Prostate gland (tissue), 2 donors: ENCODE results near the gene UTP25. TPM values are rescaled to one million over a fixed set of nuclear protein-coding genes. Genes with fewer than 3 reads are reported as not detected.
"Not testable (repeated sequence)": the region's sequence is repeated elsewhere in the genome, so short reads cannot be mapped to it uniquely, and the experiment has no call there.

ENCODE experiments used
- DNase-seq: peaks from one replicate; pipeline ENCODE4 v3.0.0-alpha.2; 2019; ENCODE audit warnings: low spot score
- H3K27ac ChIP-seq, 2 donors: fragments of 200-600 bp; sonication (generic); 2 replicates each; pipeline ENCODE4 v1.5.1; 2017 to 2019
- H3K27me3 ChIP-seq: fragments of 200-600 bp; sonication (generic); replicated peaks from 2 replicates; pipeline ENCODE4 v1.5.1; 2019; ENCODE audit not compliant: insufficient read depth
- H3K36me3 ChIP-seq, 2 donors: fragments of 200-600 bp; sonication (generic); 1 replicate in 1 of 2; 2 replicates in 1 of 2; pipeline versions ENCODE4 v1.5.1 to v1.8.1; 2017 to 2019
- H3K4me1 ChIP-seq: fragments of 200-600 bp; sonication (generic); replicated peaks from 2 replicates; pipeline ENCODE4 v1.5.1; 2019
- H3K4me3 ChIP-seq, 2 donors: fragments of 200-600 bp; sonication (generic); 2 replicates each; pipeline ENCODE4 v1.5.1; 2017 to 2019
- H3K9me3 ChIP-seq: fragments of 200-600 bp; sonication (generic); 2 replicates; pipeline ENCODE4 v1.5.1; 2017
- POLR2A ChIP-seq: fragments of 450-650 bp; IDR thresholded peaks from one replicate; pipeline ENCODE4 v1.6.1; 2016; ENCODE audit warnings: antibody characterized with exemption, mild to moderate bottlenecking
- POLR2AphosphoS5 ChIP-seq: sonication (generic); formaldehyde crosslinking; IDR thresholded peaks from one replicate; pipeline ENCODE4 v1.6.1; 2017; ENCODE audit warnings: antibody characterized with exemption
- WGBS: methylation state at CpG from one replicate; pipeline ENCODE4 v1.1.5; 2018; 5-methylcytosine and 5-hydroxymethylcytosine counted together
- intact Hi-C: fragments of 100-400 bp; cut with DNase I; formaldehyde crosslinking; loops from one replicate; pipeline ENCODE4 v1.14.2; 2022
- total RNA-seq, 2 donors: library from RNA; depleted of rRNA; stranded (reverse); fragments of >200 nt; gene quantifications; one replicate each; pipeline ENCODE4 v1.1.0, GENCODE V29; 2016
- TF ChIP-seq, protein P1 (sequence below), 4 experiments: fragments of 200-600 bp in 2 of 4; fragments of 450-650 bp in 2 of 4; sonication (generic) in 2 of 4; IDR thresholded peaks; 1 replicate in 3 of 4; 2 replicates in 1 of 4; pipeline ENCODE4 v1.5.1; 2016 to 2019; ENCODE audit warnings: antibody characterized with exemption in 4 of 4, mild to moderate bottlenecking in 2 of 4, moderate library complexity in 2 of 4

UTP25 gene
- total RNA-seq, 2 donors from 2014 or later = 6.0 to 8.1 TPM

DNA sequence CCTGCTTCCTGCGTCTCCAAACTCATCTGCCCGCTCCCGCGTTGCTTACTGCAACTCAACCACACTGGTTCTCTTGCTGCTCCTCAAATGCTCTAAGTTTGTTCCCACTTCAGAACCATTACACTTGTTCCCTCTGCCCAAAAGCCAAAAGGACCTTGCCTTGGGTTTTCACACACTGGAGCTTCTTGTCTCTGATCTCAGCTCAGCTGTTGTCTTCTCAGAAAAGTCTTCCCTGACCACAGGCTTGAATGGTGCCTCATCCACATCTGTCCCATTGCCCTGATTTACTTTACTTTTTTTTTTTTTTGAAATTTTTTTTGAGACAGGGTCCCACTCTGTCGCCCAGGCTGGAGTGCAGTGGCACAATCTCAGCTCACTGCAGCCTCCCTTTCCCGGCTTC, 66.0 kb downstream of the UTP25 start:
- Histone ChIP-seq H3K4me3 (no peak overlapping the region), H3K4me1 (no peaks in the 10 kb centered on the region), H3K27ac (no peak overlapping the region), H3K36me3 (no peaks in the 10 kb centered on the region), H3K9me3 (no peaks in the 10 kb centered on the region), H3K27me3 (no peaks in the 10 kb centered on the region)
- DNase-seq = no peak
- no peak for TF ChIP-seq POLR2A
- TF ChIP-seq, protein P1, sequence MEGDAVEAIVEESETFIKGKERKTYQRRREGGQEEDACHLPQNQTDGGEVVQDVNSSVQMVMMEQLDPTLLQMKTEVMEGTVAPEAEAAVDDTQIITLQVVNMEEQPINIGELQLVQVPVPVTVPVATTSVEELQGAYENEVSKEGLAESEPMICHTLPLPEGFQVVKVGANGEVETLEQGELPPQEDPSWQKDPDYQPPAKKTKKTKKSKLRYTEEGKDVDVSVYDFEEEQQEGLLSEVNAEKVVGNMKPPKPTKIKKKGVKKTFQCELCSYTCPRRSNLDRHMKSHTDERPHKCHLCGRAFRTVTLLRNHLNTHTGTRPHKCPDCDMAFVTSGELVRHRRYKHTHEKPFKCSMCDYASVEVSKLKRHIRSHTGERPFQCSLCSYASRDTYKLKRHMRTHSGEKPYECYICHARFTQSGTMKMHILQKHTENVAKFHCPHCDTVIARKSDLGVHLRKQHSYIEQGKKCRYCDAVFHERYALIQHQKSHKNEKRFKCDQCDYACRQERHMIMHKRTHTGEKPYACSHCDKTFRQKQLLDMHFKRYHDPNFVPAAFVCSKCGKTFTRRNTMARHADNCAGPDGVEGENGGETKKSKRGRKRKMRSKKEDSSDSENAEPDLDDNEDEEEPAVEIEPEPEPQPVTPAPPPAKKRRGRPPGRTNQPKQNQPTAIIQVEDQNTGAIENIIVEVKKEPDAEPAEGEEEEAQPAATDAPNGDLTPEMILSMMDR (IDR thresholded peaks at IDR 0.05) = no peak
- no peak for TF ChIP-seq POLR2AphosphoS5
- 90% methylated on average over 6 of the region's 6 CpGs for WGBS
- intact Hi-C loops = no loop called here

DNA sequence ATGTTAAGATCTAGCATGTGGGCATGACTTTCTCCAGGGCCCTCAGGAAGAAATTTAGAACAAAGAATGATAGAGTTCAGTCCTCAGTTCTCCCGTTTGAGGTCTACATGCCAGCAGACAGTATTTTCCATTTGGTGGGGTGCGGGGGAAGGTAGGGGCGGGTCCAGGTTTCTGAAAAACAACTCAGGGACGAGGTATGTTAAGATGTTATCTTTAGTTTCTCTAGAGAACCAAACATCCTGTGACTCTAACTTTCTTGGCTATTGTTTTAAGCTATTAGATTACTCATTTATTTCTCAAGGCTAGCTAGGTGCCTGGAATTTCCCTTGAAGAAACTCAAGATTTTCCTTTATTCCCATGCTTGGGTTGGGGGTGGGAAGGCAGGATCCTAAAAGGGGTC, 67.9 kb downstream of the UTP25 start:
- Histone ChIP-seq H3K9me3 (no peaks in the 10 kb centered on the region), H3K4me3 (no peak overlapping the region), H3K27me3 (no peaks in the 10 kb centered on the region), H3K27ac (no peak overlapping the region), H3K4me1 (no peaks in the 10 kb centered on the region), H3K36me3 (no peaks in the 10 kb centered on the region)
- intact Hi-C loops = no loop called here
- no peak for DNase-seq
- 26% methylated on average over 4 of the region's 4 CpGs for WGBS
- TF ChIP-seq, protein P1 (IDR thresholded peaks at IDR 0.05) = no peak
- TF ChIP-seq POLR2A = no peak
- TF ChIP-seq POLR2AphosphoS5 = no peak

DNA sequence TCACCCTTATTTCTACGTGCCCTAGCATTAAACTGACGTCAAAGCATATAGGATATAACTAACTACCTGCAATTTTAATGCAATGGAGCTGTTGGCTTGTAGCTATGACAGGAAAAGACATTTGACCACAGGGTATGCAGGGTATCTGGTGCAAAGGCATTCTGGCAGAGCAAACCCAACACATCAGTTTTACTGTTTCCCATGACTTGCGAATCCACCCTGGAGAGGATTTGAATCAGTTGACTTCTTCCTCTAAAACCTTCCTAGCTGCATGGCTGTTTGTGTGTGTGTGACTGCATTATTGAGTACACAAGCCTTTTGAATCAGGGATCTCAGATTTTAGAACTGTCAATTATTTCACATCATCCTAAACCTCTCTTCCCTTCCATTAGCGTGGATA, 68.6 kb downstream of the UTP25 start:
- H3K27me3 ChIP-seq = no peaks in the 10 kb centered on the region
- TF ChIP-seq, protein P1 (IDR thresholded peaks at IDR 0.05) = no peak
- no peaks in the 10 kb centered on the region for H3K36me3 ChIP-seq
- no peak for DNase-seq
- intact Hi-C loops = no loop called here
- H3K9me3 ChIP-seq = no peaks in the 10 kb centered on the region
- WGBS = 90% methylated on average over 4 of the region's 4 CpGs
- H3K27ac ChIP-seq = no peak overlapping the region
- no peaks in the 10 kb centered on the region for H3K4me1 ChIP-seq
- no peak overlapping the region for H3K4me3 ChIP-seq

DNA sequence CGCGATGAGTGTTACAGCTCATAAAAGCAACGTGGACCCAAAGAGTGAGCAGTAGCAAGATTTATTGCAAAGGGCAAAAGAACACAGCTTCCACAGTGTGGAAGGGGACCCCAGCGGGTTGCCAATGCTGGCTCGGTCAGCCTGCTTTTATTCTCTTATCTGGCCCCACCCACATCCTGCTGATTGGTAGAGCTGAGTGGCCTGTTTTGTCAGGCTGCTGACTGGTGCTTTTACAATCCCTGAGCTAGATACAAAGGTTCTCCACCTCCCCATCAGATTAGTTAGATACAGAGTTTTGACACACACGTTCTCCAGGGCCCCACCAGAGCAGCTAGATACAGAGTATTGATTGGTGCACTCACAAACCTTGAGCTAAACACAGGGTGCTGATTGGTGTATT, 70.5 kb downstream of the UTP25 start:
- DNase-seq, H3K4me3 ChIP-seq, H3K27me3 ChIP-seq, H3K27ac ChIP-seq, H3K4me1 ChIP-seq, H3K9me3 ChIP-seq, H3K36me3 ChIP-seq, intact Hi-C loops: not testable (repeated sequence)
- 78% methylated on average over 6 of the region's 6 CpGs for WGBS

DNA sequence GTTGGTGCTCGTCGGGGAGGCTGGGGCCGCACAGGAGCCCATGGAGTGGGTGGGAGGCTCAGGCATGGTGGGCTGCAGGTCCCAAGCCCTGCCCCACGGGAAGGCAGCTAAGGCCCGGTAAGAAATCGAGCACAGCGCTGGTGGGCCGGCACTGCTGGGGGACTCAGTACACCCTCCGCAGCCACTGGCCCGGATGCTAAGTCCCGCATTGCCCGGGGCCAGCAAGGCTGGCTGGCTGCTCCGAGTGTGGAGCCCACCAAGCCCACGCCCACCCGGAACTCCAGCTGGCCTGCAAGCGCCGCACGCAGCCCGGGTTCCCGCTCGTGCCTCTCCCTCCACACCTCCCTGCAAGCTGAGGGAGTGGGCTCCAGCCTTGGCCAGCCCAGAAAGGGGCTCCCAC, 71.1 kb downstream of the UTP25 start:
- H3K36me3 ChIP-seq, H3K4me3 ChIP-seq, DNase-seq, H3K27ac ChIP-seq, intact Hi-C loops, H3K27me3 ChIP-seq, H3K9me3 ChIP-seq, H3K4me1 ChIP-seq: not testable (repeated sequence)
- 91% methylated on average over 17 of the region's 21 CpGs for WGBS

DNA sequence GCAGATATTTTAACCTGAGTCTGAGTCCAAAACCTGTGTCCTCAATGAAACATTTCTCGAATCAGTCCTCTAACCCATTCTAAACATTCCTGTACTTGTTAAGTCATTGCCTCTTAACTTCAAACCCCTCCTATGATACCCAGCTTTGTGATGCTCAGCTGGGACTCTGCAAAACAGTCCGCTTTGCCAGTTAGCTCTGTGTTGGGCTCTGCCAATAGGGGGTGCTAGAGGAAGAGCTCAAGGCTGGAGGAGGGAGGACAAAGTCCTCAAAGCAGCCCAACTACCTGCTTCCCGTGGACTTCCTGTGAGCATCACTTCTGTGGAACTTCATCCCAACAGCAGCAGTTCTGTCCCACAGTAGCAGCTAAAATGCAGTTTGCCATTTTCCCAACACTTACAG, 72.2 kb downstream of the UTP25 start:
- Histone ChIP-seq H3K9me3 (no peaks in the 10 kb centered on the region), H3K4me3 (no peak overlapping the region), H3K27me3 (no peaks in the 10 kb centered on the region), H3K27ac (no peak overlapping the region), H3K4me1 (no peaks in the 10 kb centered on the region), H3K36me3 (no peaks in the 10 kb centered on the region)
- no peak for DNase-seq
- intact Hi-C loops = no loop called here
- 53% methylated on average over 3 of the region's 3 CpGs for WGBS
- TF ChIP-seq POLR2AphosphoS5 (no peak), POLR2A (no peak)
- TF ChIP-seq, protein P1 (IDR thresholded peaks at IDR 0.05) = no peak
